Mesothelial cell of epicardium (in vitro differentiated cells): ENCODE measurements around the gene FNIP1. TPM values are rescaled to one million over a fixed set of nuclear protein-coding genes. Genes with fewer than 3 reads are reported as not detected.

ENCODE experiments used
- DNase-seq, 2 experiments: peaks; one replicate each; pipeline ENCODE4 v3.0.0; 2021; ENCODE audit warnings: low spot score in 2 of 2; ENCODE audit not compliant: unreplicated experiment in 2 of 2
- H3K27ac Mint-ChIP-seq: 2 replicates; pipeline ENCODE4 v1.8.0; 2021; ENCODE audit warnings: mixed read lengths
- H3K27me3 Mint-ChIP-seq: 2 replicates; pipeline ENCODE4 v1.8.0; 2021; ENCODE audit warnings: low read depth, mixed read lengths
- H3K36me3 Mint-ChIP-seq: 2 replicates; pipeline ENCODE4 v1.8.0; 2021; ENCODE audit warnings: mixed read lengths
- H3K4me1 Mint-ChIP-seq: 2 replicates; pipeline ENCODE4 v1.8.0; 2021; ENCODE audit warnings: mixed read lengths
- H3K4me3 Mint-ChIP-seq: 2 replicates; pipeline ENCODE4 v1.8.0; 2021; ENCODE audit warnings: mild to moderate bottlenecking, moderate library complexity, mixed read lengths
- H3K9me3 Mint-ChIP-seq: 2 replicates; pipeline ENCODE4 v1.8.0; 2021; ENCODE audit warnings: mixed read lengths
- total RNA-seq: library from RNA; stranded (reverse); gene quantifications from 3 replicates; pipeline ENCODE4 v1.2.1, GENCODE V29; 2021
- TF ChIP-seq, protein P1 (sequence below): fragments of 200-600 bp; sonication (generic); IDR thresholded peaks from one replicate; pipeline ENCODE4 v1.5.0; 2021; ENCODE audit warnings: antibody characterized with exemption; ENCODE audit not compliant: unreplicated experiment

Gene FNIP1
- total RNA-seq, 1 donor from 2014 or later: 35.1 TPM

DNA sequence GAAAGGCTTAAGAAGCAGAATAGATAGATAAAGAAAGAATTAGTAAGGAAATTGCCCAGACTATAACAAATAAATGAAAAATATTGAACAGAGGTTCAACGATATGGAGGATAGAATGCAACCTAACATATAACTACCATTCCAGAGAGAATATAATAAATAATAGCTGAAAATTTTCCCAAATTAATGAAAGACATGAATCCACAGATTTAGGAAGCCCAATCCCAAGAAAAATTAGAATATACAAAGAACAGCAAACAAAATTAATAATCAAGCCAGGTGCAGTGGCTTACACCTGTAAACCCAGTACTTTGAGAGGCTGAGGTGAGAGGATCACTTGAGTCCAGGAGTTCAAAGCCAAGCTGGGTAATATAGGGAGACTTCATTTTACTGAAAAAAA lies 27.8 kb upstream of the FNIP1 start:
- DNase-seq: no peak
- H3K36me3 Mint-ChIP-seq: no peaks in the 10 kb centered on the region
- no peak overlapping the region for H3K4me3 Mint-ChIP-seq
- H3K4me1 Mint-ChIP-seq: no peaks in the 10 kb centered on the region
- H3K27me3 Mint-ChIP-seq: no peaks in the 10 kb centered on the region
- peaks cover 39% of the 10 kb centered on the region for H3K9me3 Mint-ChIP-seq
- no peak overlapping the region for H3K27ac Mint-ChIP-seq
- TF ChIP-seq, protein P1, sequence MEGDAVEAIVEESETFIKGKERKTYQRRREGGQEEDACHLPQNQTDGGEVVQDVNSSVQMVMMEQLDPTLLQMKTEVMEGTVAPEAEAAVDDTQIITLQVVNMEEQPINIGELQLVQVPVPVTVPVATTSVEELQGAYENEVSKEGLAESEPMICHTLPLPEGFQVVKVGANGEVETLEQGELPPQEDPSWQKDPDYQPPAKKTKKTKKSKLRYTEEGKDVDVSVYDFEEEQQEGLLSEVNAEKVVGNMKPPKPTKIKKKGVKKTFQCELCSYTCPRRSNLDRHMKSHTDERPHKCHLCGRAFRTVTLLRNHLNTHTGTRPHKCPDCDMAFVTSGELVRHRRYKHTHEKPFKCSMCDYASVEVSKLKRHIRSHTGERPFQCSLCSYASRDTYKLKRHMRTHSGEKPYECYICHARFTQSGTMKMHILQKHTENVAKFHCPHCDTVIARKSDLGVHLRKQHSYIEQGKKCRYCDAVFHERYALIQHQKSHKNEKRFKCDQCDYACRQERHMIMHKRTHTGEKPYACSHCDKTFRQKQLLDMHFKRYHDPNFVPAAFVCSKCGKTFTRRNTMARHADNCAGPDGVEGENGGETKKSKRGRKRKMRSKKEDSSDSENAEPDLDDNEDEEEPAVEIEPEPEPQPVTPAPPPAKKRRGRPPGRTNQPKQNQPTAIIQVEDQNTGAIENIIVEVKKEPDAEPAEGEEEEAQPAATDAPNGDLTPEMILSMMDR: no peak

- H3K27ac Mint-ChIP-seq: no peak overlapping the region
Observed at GRCh38 chr5:131821221-131821620, 24.4 kb upstream of the FNIP1 start.

GRCh38 chr5:131818001-131818724 lies 21.3 kb upstream of the FNIP1 start:
- H3K36me3 Mint-ChIP-seq: no peaks in the 10 kb centered on the region
- no peaks in the 10 kb centered on the region for H3K4me1 Mint-ChIP-seq
- H3K4me3 Mint-ChIP-seq: no peak overlapping the region
- H3K27ac Mint-ChIP-seq: no peak overlapping the region
- DNase-seq: no peak
- TF ChIP-seq, protein P1: no peak
- H3K9me3 Mint-ChIP-seq: peaks cover 5% of the 10 kb centered on the region
- H3K27me3 Mint-ChIP-seq: no peaks in the 10 kb centered on the region

More at GRCh38 chr5:131821221-131821620, 24.4 kb upstream of the FNIP1 start:
- Mint-ChIP-seq H3K4me3 (no peak overlapping the region), H3K4me1 (no peaks in the 10 kb centered on the region), H3K27me3 (no peaks in the 10 kb centered on the region), H3K36me3 (no peaks in the 10 kb centered on the region), H3K9me3 (peaks cover 25% of the 10 kb centered on the region)
- TF ChIP-seq, protein P1: no peak
- DNase-seq: no peak

DNA sequence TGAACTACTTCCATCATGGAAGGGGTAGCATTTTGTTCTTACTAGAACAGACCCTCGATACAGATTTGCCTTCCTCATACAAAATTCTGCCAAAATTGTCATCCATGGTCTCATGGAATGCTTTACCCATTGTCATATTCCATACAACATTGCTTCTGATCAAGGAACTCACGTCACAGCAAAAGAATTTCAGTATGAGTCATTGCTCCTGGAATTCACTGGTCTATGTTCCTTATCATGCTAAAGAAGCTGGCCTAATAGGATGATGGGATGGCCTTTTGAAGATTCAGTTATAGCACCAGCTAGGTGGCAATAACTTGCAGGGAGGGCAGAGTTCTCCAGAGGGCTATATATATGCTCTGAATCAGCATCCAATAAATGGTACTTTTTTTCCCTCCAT lies 18.2 kb upstream of the FNIP1 start:
- H3K4me1 Mint-ChIP-seq: no peaks in the 10 kb centered on the region

DNA sequence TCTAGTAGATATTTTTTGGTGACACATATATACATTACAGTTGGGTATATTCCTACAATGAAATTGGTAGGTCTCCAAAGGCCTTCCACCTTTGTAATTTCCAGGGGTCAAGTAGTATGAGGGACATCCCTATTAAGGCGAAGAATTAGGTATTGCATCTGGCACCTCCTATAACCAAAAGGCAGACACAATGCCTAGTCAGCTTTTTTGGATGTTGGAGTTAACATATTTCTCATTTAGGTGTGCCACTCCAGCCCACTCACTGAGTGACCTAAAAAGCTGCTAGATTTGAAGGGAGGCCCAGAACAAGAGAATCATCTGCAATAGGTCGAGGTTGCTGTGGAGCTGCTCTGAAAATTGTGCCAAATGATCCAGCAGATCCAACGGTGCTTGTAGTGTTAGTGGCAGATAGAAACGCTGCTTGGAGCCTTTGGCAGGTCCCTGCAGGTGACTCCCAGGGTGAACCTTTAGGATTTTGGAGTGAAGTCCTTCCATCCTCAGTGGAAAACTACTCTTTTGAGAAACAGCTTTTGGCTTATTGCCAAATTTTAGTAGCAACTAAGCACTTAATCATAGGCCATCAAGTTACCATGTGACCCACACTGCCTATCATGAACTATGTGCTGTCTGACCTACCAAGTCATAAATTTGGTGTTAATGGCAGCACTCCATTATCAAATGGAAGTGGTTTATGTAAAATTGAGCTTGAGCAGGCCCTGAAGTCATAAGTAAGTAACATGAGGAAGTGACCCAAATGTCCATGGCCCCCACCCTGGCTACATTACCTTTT lies 15.7 kb upstream of the FNIP1 start:
- H3K4me3 Mint-ChIP-seq: no peak overlapping the region
- no peaks in the 10 kb centered on the region for H3K36me3 Mint-ChIP-seq
- TF ChIP-seq, protein P1: no peak
- no peaks in the 10 kb centered on the region for H3K9me3 Mint-ChIP-seq
- no peak overlapping the region for H3K27ac Mint-ChIP-seq
- H3K4me1 Mint-ChIP-seq: no peaks in the 10 kb centered on the region
- H3K27me3 Mint-ChIP-seq: peaks cover under 1% of the 10 kb centered on the region
- no peak for DNase-seq

More for the DNA sequence above, 18.2 kb upstream of the FNIP1 start:
- DNase-seq: no peak
- Mint-ChIP-seq H3K36me3 (no peaks in the 10 kb centered on the region), H3K27ac (no peak overlapping the region), H3K4me3 (no peak overlapping the region), H3K9me3 (no peaks in the 10 kb centered on the region), H3K27me3 (no peaks in the 10 kb centered on the region)
- TF ChIP-seq, protein P1: no peak
